Uterus (tissue), 2 donors: Measurements from ENCODE around the gene SHFL.

ENCODE experiments used
- POLR2A ChIP-seq, 2 donors: fragments of 450-650 bp; IDR thresholded peaks; one replicate each; pipeline ENCODE4 v1.6.1; 2016; ENCODE audit warnings: antibody characterized with exemption in 2 of 2, mild to moderate bottlenecking in 1 of 2, moderate library complexity in 1 of 2
- TF ChIP-seq, protein P1 (sequence below), 4 experiments: fragments of 200-600 bp in 2 of 4; fragments of 450-650 bp in 2 of 4; sonication (generic) in 2 of 4; IDR thresholded peaks; one replicate each; pipeline ENCODE4 v1.5.1; 2016 to 2019; ENCODE audit warnings: antibody characterized with exemption in 4 of 4, mild to moderate bottlenecking in 2 of 4, moderate library complexity in 1 of 4

DNA sequence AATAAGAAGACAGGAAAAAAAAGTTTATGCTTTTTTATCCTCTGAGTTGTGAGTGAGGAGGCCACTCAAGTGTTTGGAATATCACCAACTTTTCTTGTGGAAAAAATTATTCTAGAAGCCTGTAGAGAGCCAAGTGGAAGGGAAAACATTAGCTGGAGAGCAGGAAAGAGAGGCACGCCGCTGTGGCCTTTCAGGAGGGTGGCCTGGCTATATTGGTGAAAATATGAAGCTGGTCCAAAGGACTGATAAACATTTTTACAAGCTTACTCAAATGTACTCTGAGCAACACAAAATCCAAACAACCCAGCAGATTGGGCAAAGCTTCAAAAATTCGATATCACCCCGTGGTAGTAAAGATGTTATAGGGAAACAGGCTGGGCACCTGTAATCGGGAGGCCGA, 35.9 kb downstream of the SHFL start:
- TF ChIP-seq, protein P1, sequence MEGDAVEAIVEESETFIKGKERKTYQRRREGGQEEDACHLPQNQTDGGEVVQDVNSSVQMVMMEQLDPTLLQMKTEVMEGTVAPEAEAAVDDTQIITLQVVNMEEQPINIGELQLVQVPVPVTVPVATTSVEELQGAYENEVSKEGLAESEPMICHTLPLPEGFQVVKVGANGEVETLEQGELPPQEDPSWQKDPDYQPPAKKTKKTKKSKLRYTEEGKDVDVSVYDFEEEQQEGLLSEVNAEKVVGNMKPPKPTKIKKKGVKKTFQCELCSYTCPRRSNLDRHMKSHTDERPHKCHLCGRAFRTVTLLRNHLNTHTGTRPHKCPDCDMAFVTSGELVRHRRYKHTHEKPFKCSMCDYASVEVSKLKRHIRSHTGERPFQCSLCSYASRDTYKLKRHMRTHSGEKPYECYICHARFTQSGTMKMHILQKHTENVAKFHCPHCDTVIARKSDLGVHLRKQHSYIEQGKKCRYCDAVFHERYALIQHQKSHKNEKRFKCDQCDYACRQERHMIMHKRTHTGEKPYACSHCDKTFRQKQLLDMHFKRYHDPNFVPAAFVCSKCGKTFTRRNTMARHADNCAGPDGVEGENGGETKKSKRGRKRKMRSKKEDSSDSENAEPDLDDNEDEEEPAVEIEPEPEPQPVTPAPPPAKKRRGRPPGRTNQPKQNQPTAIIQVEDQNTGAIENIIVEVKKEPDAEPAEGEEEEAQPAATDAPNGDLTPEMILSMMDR (IDR thresholded peaks at IDR 0.05) = no peak
- TF ChIP-seq POLR2A (IDR thresholded peaks at IDR 0.05) = no peak
